HCEC 1CT (cell line): ENCODE data around the gene ARPC5.
A peak's percentile ranks its signal among the peaks of the same experiment; 100 is the strongest.
"Not testable (repeated sequence)": the region's sequence is repeated elsewhere in the genome, so short reads cannot be mapped to it uniquely, and the experiment has no call there.

Experiments used
- DNase-seq: peaks from one replicate; pipeline ENCODE4 v3.0.0-alpha.2; 2017

ARPC5 gene

DNA sequence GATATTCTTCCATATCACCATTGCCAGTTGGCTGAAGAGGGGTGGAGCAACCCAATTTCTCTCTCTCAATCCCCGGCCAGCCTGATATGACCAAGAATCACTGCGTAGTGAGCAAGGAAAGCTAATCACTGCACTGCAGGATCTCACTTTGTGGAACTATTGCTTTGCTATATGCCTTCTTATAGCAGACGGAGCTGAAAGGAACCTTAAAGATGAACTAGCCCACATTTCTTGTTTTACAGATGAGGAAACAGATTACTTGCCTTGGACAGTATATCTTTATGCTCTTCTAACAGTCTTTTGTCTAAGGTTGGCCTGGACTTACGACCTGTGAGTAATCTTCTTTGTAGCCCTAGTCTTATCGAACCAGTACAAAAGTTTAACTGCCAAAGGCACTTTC is 9.9 kb upstream of the ARPC5 start:
- no peak for DNase-seq

GRCh38 chr1:183642166-183642565 is 6.6 kb upstream of the ARPC5 start:
- no peak for DNase-seq

DNA sequence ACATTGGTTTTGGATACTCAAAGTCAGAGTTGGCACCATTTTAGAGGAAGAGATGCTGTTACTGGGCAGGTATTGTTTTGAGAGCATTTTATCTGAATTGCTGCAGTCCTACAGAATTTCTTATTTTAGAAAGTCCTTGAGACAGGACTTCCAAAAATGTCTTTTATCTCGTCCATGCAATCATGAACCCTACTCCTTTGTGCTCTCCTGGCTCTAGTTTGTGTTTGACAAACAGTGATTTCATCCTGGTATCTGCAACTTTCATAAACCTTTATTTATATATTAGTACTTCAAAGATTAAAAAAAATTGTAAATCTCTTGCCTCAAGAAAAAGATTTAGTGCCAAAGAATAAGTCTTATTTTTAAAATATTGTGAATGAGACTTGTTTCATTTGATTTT is 4.6 kb upstream of the ARPC5 start:
- no peak for DNase-seq

DNA sequence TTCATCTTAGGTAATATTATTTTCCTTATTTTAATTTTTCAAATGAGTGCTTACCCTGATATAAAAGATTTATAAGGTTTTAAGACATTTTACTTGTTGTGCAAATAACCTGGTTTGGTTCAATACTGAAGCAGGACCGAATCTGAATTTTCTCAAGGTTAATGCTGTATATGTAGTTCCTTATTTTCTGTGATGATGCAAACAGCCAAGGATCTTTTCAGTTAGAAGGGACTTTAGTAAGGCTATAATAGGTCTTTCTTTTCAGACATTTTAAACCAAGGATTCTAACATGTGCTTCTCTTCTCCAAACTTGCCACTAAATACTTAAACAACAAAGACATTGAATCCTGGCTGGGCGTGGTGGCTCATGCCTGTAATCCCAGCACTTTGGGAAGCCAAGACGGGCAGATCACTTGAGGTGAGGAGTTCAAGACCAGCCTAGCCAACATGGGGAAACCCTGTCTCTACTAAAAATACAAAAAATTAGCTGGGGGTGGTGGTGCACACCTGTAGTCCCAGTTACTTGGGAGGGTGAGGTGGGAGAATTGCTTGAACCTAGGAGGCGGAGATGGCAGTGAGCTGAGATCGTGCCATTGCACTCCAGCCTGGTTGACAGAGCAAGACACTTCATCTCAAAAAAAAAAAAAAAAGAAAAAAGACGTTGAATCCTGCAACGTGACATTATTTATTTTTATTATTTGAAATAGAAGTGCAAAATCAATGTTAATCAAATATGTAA is 3.2 kb upstream of the ARPC5 start:
- DNase-seq: no peak

- DNase-seq: no peak
These were observed 1.2 kb upstream of the ARPC5 start for GRCh38 chr1:183636783-183637182.

DNA sequence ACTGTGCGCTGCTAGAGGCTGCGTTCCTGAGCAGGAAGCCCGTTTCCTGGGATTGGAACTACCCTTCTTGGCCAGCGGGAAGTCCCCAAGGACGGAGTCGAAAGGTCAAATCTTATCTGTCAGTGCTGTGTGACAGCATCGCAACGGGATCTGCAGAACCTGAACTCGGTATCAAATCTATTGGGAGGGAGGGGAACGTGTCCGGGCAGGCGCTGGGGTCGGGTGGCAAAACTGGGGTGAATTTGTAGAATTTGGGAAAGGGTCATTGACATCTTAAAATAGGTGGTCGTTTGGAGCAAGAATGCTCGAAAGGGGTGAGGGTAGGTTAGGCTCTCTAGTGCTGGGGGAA is 725 bp upstream of the ARPC5 start:
- no peak for DNase-seq

DNA sequence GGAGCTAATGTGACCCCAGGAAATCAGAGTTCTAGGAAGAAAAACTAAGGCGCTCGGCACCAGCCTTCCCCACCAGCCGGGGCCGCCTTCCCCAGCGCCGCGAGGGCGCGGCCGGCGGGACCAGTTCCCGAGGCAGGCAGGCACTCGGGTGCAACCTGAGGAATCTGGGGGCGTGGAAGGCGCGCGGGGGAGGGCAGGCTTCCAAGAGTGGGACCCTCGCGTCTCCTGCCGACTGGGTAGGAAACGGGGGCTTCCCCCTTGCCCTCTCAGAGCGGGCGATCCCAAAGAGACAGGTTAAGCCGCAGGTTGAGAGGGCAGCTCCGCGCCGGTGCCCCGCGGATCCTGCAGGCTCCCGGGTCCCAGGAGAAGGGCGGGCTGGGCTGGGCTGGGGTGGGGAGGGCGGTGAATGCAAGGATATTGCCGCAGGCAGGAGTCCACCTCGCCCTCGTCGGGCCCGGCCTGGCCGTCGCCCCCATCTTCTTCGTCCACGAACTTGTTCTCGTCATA is 431 bp downstream of the ARPC5 start:
- peak; percentile 26 for DNase-seq

DNA sequence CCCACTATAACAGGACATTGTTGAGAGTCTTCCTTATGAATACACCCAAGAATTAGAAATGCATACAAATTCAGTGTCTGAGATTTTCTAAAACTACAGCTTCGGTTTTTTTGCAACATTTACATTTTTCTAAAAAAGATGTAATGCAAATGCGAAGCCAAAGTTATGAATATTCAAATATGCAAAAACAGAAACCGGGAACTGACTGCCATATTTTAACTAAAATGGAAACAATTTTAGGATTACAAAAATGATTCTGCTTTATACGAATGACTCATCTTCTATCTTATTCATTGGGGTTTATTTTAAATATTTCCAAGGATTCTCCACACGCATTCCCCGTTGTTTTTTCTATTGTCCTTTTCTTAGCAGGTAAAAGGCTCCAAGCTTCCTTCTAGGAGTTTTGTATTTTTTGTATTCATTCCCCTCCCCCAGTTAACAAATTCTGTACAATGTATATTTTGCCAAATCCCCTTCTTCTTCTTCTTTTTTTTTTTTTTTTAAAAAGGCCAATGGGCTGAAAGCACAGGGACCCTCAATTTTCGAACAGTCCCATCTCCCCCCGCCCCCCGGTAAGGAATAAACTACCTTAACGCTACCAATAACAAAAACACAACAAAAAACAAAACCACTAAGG is 1.0 kb downstream of the ARPC5 start:
- DNase-seq: no peak

GRCh38 chr1:183633676-183634343 is 1.8 kb downstream of the ARPC5 start:
- peak; percentile 94 for DNase-seq

GRCh38 chr1:183632964-183633363 is 2.6 kb downstream of the ARPC5 start:
- peak; percentile 37 for DNase-seq

DNA sequence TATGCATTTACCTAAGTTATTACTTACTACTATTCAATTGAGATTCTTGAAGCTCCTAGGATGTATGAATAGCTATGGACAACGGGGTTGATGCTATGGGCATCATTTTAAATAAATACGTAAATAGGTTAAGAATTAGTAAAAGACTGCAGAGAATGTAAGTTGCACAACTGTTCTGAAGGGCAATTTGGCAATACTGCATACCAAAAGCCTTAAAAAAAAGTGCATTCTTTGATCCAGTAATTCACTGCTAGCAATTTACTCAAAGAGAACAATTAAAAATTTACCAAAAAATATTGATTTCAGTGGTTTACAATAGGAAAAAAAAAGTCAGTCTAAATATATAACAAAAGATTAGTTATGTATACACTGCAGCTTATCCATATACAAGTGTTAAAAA is 3.5 kb downstream of the ARPC5 start:
- peak; percentile 88 for DNase-seq

DNA sequence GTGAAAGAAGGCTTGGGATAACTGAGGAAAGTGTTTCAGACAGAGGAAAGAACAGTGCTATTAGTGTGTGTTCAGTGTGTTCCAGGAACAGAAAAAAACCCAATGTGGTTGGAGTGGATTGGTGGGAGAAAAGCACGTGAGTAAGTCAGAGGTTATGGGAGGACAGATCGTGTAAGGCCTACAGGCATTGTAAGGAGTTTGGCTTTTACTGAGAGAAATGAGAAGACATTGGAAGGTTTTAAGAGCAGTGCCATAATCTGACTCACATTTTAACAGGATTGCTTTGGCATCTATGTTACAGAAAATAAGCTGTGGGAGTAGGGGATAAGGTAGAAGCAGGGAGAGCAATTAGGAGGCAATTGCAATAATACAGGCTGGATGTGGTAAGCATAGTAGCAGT is 4.8 kb downstream of the ARPC5 start:
- DNase-seq: peak; percentile 26

DNA sequence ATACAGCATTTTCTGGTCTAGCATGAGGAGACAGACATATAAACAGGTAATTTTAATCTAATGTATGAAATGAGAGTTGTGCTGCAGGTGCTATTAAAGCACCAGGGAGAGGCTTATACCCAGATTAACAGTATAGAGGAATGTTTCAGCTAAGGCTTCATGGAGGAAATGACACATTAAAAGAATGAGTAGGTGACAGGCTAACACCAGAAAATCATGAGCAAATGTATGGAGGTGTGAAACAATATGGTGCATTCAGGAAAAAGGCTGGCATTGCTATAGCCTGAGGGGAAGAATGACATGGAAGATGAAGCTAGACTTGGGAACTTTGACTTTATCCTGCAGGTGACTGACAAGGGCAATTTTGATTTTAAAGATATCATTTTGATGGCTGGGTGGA is 7.0 kb downstream of the ARPC5 start:
- no peak for DNase-seq

GRCh38 chr1:183626236-183626635 is 9.3 kb downstream of the ARPC5 start:
- DNase-seq: peak; percentile 32

- peak; percentile 63 for DNase-seq
These were observed 12.4 kb downstream of the ARPC5 start for GRCh38 chr1:183622884-183623785.

GRCh38 chr1:183622013-183622412 is 13.6 kb downstream of the ARPC5 start:
- DNase-seq: no peak

DNA sequence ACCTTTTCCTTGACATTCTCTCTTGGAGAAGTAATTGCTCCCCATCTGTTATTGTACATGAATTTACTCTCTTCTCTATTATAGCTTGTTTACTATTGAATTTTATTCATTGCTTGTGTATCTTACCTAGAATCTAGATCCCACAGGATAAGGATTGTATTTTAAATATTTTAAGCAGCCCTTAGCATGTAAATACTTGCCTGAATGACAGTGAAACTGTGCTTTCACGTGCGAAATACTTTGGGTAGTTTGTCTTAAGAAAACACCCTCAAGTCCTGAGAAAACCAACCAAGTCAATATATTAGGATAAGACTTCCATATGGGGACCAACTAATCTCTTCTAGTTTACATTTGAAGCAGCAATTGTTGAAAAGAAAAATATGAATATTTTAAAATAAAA is 15.3 kb downstream of the ARPC5 start:
- DNase-seq: no peak

- DNase-seq: no peak
These were observed 15.8 kb downstream of the ARPC5 start for GRCh38 chr1:183619781-183620180.

GRCh38 chr1:183618202-183618601 is 17.4 kb downstream of the ARPC5 start:
- DNase-seq: not testable (repeated sequence)

DNA sequence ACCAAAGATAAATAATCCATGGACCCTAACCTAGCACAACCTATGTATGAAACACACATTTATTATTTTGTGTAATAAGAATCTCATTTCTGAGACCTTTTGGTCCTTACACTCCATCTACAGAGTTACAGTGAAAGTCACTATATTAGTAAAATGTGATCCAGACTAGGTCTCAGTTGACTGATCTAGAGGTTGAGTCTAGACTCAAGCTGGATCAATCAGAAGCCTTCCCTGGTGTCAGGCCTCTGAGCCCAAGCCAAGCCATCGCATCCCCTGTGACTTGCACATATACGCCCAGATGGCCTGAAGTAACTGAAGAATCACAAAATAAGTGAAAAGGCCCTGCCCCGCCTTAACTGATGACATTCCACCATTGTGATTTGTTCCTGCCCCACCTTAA is 22.6 kb downstream of the ARPC5 start:
- DNase-seq: not testable (repeated sequence)

DNA sequence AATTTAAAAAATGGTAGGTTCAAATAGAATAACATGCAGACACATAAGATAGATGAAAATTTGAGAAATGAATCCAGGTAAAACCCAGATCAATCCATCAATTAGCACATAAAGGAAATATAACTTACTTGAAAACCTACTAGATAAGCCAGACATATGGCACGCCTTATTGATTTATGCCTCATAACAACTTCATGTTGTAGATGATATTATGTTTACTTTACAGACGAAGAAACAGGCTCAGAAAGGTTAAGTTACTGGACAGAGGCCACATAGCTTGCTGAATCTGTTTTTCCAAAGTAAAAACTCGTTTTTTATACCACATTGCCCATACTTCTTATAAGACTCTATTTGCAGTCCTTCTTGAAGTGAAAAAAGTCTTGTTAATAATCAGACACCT is 23.2 kb downstream of the ARPC5 start:
- DNase-seq: no peak

DNA sequence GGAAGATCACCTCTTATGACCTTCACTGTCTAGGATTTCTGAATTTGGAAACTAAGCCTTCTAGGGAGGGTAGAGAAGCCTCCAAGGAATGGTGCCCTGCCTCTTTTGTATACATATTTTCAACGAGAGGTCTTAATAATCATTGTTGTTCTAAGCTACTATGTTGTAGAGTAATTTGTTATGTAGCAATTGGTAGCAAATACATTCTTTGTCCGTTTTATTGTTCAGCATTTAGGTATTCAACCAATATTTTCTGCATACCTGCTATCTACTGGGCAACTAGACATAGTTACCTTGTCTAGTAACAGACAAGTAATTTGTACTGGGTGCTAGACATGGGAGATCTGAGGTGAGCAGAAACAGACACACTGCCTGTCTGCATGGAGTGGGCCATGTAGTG is 24.6 kb downstream of the ARPC5 start:
- DNase-seq: no peak
